Ishikawa (cell line): ENCODE data around the gene CACNA1H.

Experiments used
- CEBPB ChIP-seq: IDR thresholded peaks from 2 replicates; pipeline ENCODE4 v1.6.1; 2012
- CREB1 ChIP-seq: IDR thresholded peaks from 2 replicates; pipeline ENCODE4 v1.6.1; 2012; ENCODE audit warnings: low read depth
- EP300 ChIP-seq: IDR thresholded peaks from 2 replicates; pipeline ENCODE4 v1.6.1; 2012; ENCODE audit warnings: borderline replicate concordance
- FOXM1 ChIP-seq: IDR thresholded peaks from 2 replicates; pipeline ENCODE4 v1.6.1; 2012; ENCODE audit warnings: low read depth, borderline replicate concordance
- MAX ChIP-seq: IDR thresholded peaks from 2 replicates; pipeline ENCODE4 v1.6.1; 2012
- RAD21 ChIP-seq: IDR thresholded peaks from 2 replicates; pipeline ENCODE4 v1.6.1; 2012; ENCODE audit warnings: low read depth
- REST ChIP-seq: IDR thresholded peaks from 2 replicates; pipeline ENCODE4 v1.6.1; 2012; ENCODE audit warnings: low read depth, mild to moderate bottlenecking
- TAF1 ChIP-seq: IDR thresholded peaks from 2 replicates; pipeline ENCODE4 v1.6.1; 2012; ENCODE audit warnings: low read depth, mild to moderate bottlenecking
- TEAD4 ChIP-seq: IDR thresholded peaks from 2 replicates; pipeline ENCODE4 v1.6.1; 2012
- YY1 ChIP-seq: IDR thresholded peaks from 2 replicates; pipeline ENCODE4 v1.6.1; 2012; ENCODE audit warnings: low read depth
- TF ChIP-seq, protein P1 (sequence below): IDR thresholded peaks from 2 replicates; pipeline ENCODE4 v1.6.1; 2012

- TF ChIP-seq TEAD4 = no peak
- TF ChIP-seq MAX = no peak
- TF ChIP-seq EP300 = no peak
- TF ChIP-seq YY1 = no peak
- no peak for TF ChIP-seq REST
- TF ChIP-seq TAF1 = no peak
- TF ChIP-seq, protein P1, sequence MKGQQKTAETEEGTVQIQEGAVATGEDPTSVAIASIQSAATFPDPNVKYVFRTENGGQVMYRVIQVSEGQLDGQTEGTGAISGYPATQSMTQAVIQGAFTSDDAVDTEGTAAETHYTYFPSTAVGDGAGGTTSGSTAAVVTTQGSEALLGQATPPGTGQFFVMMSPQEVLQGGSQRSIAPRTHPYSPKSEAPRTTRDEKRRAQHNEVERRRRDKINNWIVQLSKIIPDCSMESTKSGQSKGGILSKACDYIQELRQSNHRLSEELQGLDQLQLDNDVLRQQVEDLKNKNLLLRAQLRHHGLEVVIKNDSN = no peak
- TF ChIP-seq RAD21 = no peak
- TF ChIP-seq FOXM1 = no peak
- no peak for TF ChIP-seq CREB1
- no peak for TF ChIP-seq CEBPB
Observed at GRCh38 chr16:1225051-1225451, 72.1 kb downstream of the CACNA1H start, which contains the start of gene TPSG1.
